Neural cell (in vitro differentiated cells): ENCODE measurements around the gene HNRNPR.

Experiments used
- EP300 ChIP-seq: fragments of 450-650 bp; conservative IDR thresholded peaks from 2 replicates; pipeline ENCODE4 v1.6.1; 2014; ENCODE audit warnings: antibody characterized with exemption, mild to moderate bottlenecking, moderate library complexity; ENCODE audit not compliant: poor library complexity, severe bottlenecking
- EZH2 ChIP-seq: fragments of 200-600, 300-800 bp; shearing (Covaris generic), sonication (generic); IDR thresholded peaks from 2 replicates; pipeline ENCODE4 v1.6.1; 2014; ENCODE audit warnings: antibody characterized with exemption, low read length, borderline replicate concordance, mild to moderate bottlenecking; ENCODE audit not compliant: insufficient read depth, poor library complexity, severe bottlenecking
- MXI1 ChIP-seq: fragments of 450-650 bp; conservative IDR thresholded peaks from 2 replicates; pipeline ENCODE4 v1.6.1; 2014; ENCODE audit warnings: antibody characterized with exemption, mild to moderate bottlenecking; ENCODE audit not compliant: poor library complexity, severe bottlenecking
- POLR2AphosphoS5 ChIP-seq: IDR thresholded peaks from 2 replicates; pipeline ENCODE4 v1.6.1; 2012
- RAD21 ChIP-seq: fragments of 450-650 bp; conservative IDR thresholded peaks from 2 replicates; pipeline ENCODE4 v1.6.1; 2014; ENCODE audit warnings: antibody characterized with exemption, mild to moderate bottlenecking, moderate library complexity
- SMC3 ChIP-seq: fragments of 450-650 bp; conservative IDR thresholded peaks from 2 replicates; pipeline ENCODE4 v1.6.1; 2014; ENCODE audit warnings: antibody characterized with exemption, mild to moderate bottlenecking, moderate library complexity; ENCODE audit not compliant: poor library complexity
- TAF1 ChIP-seq: IDR thresholded peaks from 2 replicates; pipeline ENCODE4 v1.6.1; 2012; ENCODE audit warnings: low read depth
- TF ChIP-seq, protein P1 (sequence below): fragments of 450-650 bp; IDR thresholded peaks from 2 replicates; pipeline ENCODE4 v1.5.1; 2014; ENCODE audit warnings: antibody characterized with exemption, mild to moderate bottlenecking, moderate library complexity; ENCODE audit not compliant: poor library complexity, severe bottlenecking
- TF ChIP-seq, protein P2 (sequence below): IDR thresholded peaks from 2 replicates; pipeline ENCODE4 v1.6.1; 2012; ENCODE audit warnings: borderline replicate concordance

DNA sequence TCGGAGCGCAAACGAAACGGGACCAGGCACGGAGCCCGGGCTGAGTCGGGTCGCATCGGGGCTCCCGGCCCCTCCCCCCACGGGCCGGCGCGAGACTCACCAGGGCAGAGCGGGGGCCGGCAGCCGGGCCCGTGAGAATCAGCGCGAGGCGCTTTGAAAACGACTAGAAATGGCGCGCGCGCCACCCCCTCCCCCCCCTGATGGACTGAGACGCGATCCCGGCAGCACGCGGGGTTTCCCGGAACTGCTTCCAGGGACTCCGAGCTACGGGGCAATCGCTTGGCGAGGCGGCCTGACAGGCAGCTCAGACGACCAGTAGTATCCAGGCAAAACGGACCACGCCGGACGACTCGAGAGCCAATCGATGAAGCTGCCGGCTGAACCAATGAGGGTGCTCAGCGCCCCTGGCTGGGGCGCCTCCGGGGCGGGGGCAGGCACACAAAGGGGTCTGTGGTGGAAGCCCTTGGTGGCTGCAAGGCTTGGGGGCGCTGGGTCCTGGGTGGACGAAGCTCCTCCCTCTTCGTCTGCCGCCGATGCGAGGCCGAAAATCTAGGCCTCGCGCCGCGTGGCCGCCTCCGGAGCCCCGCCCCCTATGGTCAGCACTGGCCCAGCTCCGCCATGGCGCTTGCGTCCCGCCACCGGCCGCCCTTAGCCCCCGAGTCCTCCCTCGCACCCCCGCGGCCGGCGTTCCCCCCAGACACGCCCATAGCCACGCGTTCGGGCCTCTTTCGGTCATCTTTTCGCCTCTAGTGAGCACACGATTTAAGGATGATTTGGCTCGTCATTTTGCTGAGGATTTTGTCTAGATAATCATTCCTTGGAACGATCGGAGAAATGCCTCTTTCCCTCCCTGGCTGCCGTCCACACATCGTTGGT is at the start of gene HNRNPR:
- TF ChIP-seq, protein P1, sequence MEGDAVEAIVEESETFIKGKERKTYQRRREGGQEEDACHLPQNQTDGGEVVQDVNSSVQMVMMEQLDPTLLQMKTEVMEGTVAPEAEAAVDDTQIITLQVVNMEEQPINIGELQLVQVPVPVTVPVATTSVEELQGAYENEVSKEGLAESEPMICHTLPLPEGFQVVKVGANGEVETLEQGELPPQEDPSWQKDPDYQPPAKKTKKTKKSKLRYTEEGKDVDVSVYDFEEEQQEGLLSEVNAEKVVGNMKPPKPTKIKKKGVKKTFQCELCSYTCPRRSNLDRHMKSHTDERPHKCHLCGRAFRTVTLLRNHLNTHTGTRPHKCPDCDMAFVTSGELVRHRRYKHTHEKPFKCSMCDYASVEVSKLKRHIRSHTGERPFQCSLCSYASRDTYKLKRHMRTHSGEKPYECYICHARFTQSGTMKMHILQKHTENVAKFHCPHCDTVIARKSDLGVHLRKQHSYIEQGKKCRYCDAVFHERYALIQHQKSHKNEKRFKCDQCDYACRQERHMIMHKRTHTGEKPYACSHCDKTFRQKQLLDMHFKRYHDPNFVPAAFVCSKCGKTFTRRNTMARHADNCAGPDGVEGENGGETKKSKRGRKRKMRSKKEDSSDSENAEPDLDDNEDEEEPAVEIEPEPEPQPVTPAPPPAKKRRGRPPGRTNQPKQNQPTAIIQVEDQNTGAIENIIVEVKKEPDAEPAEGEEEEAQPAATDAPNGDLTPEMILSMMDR = peak; percentile 39
- TF ChIP-seq SMC3 = no peak
- TF ChIP-seq MXI1 = peak; percentile 67
- peak; percentile 95 for TF ChIP-seq POLR2AphosphoS5
- no peak for TF ChIP-seq EZH2
- peak; percentile 36 for TF ChIP-seq RAD21
- TF ChIP-seq TAF1 = peak; percentile 94
- TF ChIP-seq, protein P2, sequence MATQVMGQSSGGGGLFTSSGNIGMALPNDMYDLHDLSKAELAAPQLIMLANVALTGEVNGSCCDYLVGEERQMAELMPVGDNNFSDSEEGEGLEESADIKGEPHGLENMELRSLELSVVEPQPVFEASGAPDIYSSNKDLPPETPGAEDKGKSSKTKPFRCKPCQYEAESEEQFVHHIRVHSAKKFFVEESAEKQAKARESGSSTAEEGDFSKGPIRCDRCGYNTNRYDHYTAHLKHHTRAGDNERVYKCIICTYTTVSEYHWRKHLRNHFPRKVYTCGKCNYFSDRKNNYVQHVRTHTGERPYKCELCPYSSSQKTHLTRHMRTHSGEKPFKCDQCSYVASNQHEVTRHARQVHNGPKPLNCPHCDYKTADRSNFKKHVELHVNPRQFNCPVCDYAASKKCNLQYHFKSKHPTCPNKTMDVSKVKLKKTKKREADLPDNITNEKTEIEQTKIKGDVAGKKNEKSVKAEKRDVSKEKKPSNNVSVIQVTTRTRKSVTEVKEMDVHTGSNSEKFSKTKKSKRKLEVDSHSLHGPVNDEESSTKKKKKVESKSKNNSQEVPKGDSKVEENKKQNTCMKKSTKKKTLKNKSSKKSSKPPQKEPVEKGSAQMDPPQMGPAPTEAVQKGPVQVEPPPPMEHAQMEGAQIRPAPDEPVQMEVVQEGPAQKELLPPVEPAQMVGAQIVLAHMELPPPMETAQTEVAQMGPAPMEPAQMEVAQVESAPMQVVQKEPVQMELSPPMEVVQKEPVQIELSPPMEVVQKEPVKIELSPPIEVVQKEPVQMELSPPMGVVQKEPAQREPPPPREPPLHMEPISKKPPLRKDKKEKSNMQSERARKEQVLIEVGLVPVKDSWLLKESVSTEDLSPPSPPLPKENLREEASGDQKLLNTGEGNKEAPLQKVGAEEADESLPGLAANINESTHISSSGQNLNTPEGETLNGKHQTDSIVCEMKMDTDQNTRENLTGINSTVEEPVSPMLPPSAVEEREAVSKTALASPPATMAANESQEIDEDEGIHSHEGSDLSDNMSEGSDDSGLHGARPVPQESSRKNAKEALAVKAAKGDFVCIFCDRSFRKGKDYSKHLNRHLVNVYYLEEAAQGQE = peak; percentile 82
- peak; percentile 60 for TF ChIP-seq EP300
